Measurements from ENCODE around the gene CD247.

The CD247 gene

GRCh38 chr1:167546935-167547334 is 28.6 kb upstream of the CD247 start:
- no peak for ATAC-seq
- TF ChIP-seq ESRRG (CRISPR knock-in tag; IDR thresholded peaks at IDR 0.05) (no peak), CSDC2 (CRISPR knock-in tag; IDR thresholded peaks at IDR 0.05) (no peak), POU6F1 (CRISPR knock-in tag; IDR thresholded peaks at IDR 0.05; ENCODE audit: borderline replicate concordance, low read depth) (no peak), CREB5 (CRISPR knock-in tag; IDR thresholded peaks at IDR 0.05; ENCODE audit: low read depth) (no peak), ZC3H10 (CRISPR knock-in tag; IDR thresholded peaks at IDR 0.05) (no peak), BACH2 (CRISPR knock-in tag; IDR thresholded peaks at IDR 0.05; ENCODE audit: borderline replicate concordance) (no peak), ZNF70 (CRISPR knock-in tag; IDR thresholded peaks at IDR 0.05) (no peak), ZNF565 (CRISPR knock-in tag; conservative IDR thresholded peaks at IDR 0.05; ENCODE audit: low read depth) (no peak), OSR1 (CRISPR knock-in tag; IDR thresholded peaks at IDR 0.05) (no peak), GLIS3 (CRISPR knock-in tag; IDR thresholded peaks at IDR 0.05) (no peak), TSHZ2 (CRISPR knock-in tag; IDR thresholded peaks at IDR 0.05) (no peak)

- ATAC-seq: no peak
- TF ChIP-seq TCF4 (CRISPR knock-in tag; IDR thresholded peaks at IDR 0.05; ENCODE audit: borderline replicate concordance) (no peak), ARNTL (CRISPR knock-in tag; IDR thresholded peaks at IDR 0.05; ENCODE audit: borderline replicate concordance, low read depth) (no peak), ZNF70 (CRISPR knock-in tag; IDR thresholded peaks at IDR 0.05) (no peak), CSDC2 (CRISPR knock-in tag; IDR thresholded peaks at IDR 0.05) (no peak), ZNF8 (CRISPR knock-in tag; IDR thresholded peaks at IDR 0.05) (no peak), ZC3H10 (CRISPR knock-in tag; IDR thresholded peaks at IDR 0.05) (no peak), CREB5 (CRISPR knock-in tag; IDR thresholded peaks at IDR 0.05; ENCODE audit: low read depth) (no peak), SNAI2 (CRISPR knock-in tag; IDR thresholded peaks at IDR 0.05) (no peak), ISL1 (CRISPR knock-in tag; IDR thresholded peaks at IDR 0.05) (no peak), ZNF565 (CRISPR knock-in tag; conservative IDR thresholded peaks at IDR 0.05; ENCODE audit: low read depth) (no peak), BACH2 (CRISPR knock-in tag; IDR thresholded peaks at IDR 0.05; ENCODE audit: borderline replicate concordance) (no peak), ESRRG (CRISPR knock-in tag; IDR thresholded peaks at IDR 0.05) (no peak), TSHZ2 (CRISPR knock-in tag; IDR thresholded peaks at IDR 0.05) (no peak), ZFP3 (CRISPR knock-in tag; IDR thresholded peaks at IDR 0.05) (no peak), PATZ1 (CRISPR knock-in tag; IDR thresholded peaks at IDR 0.05; ENCODE audit: borderline replicate concordance) (no peak), CSRNP3 (CRISPR knock-in tag; IDR thresholded peaks at IDR 0.05) (no peak)
Measured at GRCh38 chr1:167545349-167545748, 27.0 kb upstream of the CD247 start.
